Activated gamma-delta T cell treated with anti-CD3 and anti-CD28 coated beads, Interleukin-2, amount 50 U/mL, for 16 hours (primary cell): ENCODE measurements around the gene ZFAND2B.

Experiments used
- DNase-seq: peaks from one replicate; pipeline ENCODE4 v3.0.0-alpha.2; 2020; ENCODE audit warnings: low read depth

The ZFAND2B gene

GRCh38 chr2:219204425-219205164 is 2.0 kb upstream of the ZFAND2B start:
- no peak for DNase-seq

GRCh38 chr2:219205165-219205538 is 1.4 kb upstream of the ZFAND2B start:
- DNase-seq, result no peak

GRCh38 chr2:219205981-219206327 is 628 bp upstream of the ZFAND2B start:
- DNase-seq, result no peak

- DNase-seq, result no peak
Observed at GRCh38 chr2:219207134-219207883, 727 bp downstream of the ZFAND2B start.

- no peak for DNase-seq
Observed at GRCh38 chr2:219207884-219208740, 1.5 kb downstream of the ZFAND2B start.

- no peak for DNase-seq
Observed at GRCh38 chr2:219209236-219210195, 2.9 kb downstream of the ZFAND2B start.

GRCh38 chr2:219210196-219210885 is 3.8 kb downstream of the ZFAND2B start:
- DNase-seq, result no peak

DNA sequence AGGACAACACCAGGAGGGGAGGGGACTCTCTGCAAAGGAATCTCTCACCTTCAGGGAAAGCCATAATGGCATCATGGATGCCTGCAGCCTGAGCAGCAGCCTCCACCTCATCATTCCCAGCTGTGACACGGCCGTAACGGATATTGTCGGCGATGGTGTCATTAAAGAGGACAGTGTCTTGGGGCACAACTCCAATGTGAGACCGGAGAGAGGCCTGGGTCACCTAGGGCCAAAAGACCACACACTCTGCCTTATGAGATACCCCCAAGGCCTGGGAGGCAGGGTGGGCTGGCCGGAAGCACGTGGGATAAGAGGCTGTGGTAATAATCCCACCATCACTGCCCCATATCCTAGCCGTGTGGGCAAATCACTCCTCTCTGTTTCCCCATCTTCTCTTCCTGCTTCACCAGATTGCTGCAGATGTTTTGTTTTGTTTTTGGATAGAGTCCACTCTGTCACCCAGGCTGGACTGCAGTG is 4.3 kb downstream of the ZFAND2B start:
- DNase-seq, result no peak

DNA sequence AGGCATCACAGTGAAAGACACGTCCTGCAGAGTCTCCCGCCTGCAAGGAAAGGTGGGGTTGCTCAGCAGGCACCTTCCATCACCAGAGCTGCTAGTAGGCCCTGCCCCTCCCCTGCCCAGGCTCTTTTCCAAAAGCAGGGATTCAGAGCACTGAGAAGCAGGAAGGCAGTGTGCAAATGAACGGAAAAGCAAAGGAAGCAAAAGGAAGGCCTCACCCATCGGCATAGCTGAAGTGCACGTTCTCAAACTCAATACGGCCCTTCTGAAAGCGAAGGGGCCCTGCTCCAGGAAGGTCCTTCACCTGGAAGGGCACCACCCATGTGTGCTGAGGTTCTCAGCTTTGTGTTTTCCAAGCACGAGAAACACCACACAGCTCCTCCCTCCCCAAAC is 6.4 kb downstream of the ZFAND2B start:
- no peak for DNase-seq

DNA sequence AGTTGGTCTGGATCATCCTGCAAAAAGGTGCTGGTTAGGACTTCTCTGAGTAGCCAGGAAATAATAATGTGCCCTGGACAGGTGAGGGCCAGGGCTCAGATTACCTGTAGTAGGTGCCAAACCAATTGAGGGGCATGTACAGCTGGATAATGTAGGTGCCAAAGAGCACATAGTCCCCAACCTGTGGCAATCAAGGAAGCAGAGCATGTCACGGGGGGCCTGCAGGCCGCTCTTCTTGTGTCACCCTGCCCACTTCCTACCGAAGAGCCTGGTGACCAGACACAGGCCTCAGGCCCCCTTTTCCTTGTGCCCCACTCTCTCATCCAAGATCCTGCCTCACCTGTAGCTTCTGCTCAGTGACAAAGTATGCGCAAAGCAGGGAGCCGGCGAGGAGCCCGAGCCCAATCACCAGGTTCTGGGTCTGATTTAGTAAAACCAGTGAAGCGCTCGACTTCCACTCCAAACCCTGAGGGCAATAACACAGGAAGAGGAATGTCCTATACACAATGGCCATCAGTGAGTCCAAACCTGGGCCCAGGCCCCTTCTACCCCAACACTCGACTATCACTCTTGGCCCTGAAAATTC is 7.0 kb downstream of the ZFAND2B start:
- no peak for DNase-seq

GRCh38 chr2:219214141-219214540 is 7.6 kb downstream of the ZFAND2B start:
- DNase-seq, result no peak

- no peak for DNase-seq
Observed at GRCh38 chr2:219214786-219215185, 8.2 kb downstream of the ZFAND2B start.

- DNase-seq, result no peak
Observed at GRCh38 chr2:219215871-219216534, 9.4 kb downstream of the ZFAND2B start.

GRCh38 chr2:219216535-219216915 is 9.9 kb downstream of the ZFAND2B start:
- no peak for DNase-seq

- no peak for DNase-seq
Observed at GRCh38 chr2:219218217-219218731, 11.7 kb downstream of the ZFAND2B start.

DNA sequence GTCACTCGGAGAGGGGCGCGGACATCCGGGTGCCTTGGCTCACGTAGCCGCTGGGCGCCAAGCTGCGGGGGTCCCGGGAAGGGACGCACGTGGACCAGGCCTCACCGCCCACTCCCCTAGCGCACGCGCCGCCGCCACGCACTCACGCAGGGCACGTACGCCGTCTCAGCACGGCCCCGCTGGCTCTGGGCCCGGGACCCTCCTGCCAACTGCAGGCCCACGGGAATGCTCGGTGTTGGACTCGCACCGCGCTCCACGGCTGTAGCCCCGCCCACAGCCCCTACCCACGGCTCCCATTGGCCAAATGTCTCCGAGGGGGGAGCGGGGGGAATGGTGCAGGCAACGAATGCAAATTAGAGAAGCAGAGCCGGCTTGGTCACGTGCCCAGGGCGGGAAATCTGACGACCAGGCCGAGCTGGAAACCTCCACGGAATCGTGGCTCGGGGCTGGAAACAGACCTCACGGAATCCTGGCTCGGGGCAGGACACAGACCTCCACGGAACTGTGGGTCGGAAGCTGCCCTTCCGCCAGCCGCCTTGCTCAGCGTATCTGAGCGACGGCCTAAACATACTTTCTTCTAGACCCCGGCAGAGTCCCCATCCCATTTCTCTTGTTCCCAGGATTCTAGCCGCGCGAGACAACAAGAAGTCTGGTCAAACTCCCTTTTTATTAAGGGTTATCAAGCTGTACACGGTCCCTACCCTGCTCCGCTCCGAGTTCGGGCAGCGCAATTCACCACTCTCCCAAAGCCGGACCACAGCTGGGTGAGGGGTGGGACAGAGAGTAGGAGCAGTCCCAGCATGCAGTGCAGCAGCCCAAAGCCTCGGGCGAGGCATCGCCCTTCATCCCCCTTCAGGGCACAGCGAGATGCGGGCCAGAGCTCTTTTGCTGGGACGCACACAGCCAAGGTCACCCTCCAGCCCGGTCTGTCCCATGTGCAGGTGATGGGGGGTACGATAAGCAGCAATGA is 12.4 kb downstream of the ZFAND2B start, which contains the start of gene ABCB6:
ABCB6 (minus strand) TSS at position 227 of the 970 bp plus-strand sequence. CDS start 285 bp downstream, outside the sequence.
- DNase-seq, result peak; percentile 72

GRCh38 chr2:219219784-219220532 is 13.4 kb downstream of the ZFAND2B start:
- DNase-seq, result no peak
